HG03060 (cell line): ENCODE data around the gene CDCA3.

ENCODE experiments used
- ATAC-seq: cut with Tn5 transposase; IDR thresholded peaks from one replicate; pipeline ENCODE4 v1.9.1; 2021; ENCODE audit warnings: low read depth, moderate number of reproducible peaks; ENCODE audit not compliant: unreplicated experiment

Gene CDCA3

GRCh38 chr12:6823182-6824084, 27.7 kb downstream of the CDCA3 start:
- ATAC-seq = no peak

- no peak for ATAC-seq
Measured at GRCh38 chr12:6822426-6823135, 28.5 kb downstream of the CDCA3 start.

- ATAC-seq = no peak
Measured at GRCh38 chr12:6821591-6822425, 29.3 kb downstream of the CDCA3 start, which contains the start of gene GPR162. Gene GPR162 (plus strand): TSS chr12:6821821. CDS start chr12:6823899, 2,078 bp downstream.

GRCh38 chr12:6820166-6820565, 30.9 kb downstream of the CDCA3 start:
- no peak for ATAC-seq

GRCh38 chr12:6819106-6820030, 31.7 kb downstream of the CDCA3 start:
- no peak for ATAC-seq

GRCh38 chr12:6818645-6819044, 32.4 kb downstream of the CDCA3 start:
- ATAC-seq = no peak

- no peak for ATAC-seq
Measured at GRCh38 chr12:6818222-6818621, 32.9 kb downstream of the CDCA3 start.

GRCh38 chr12:6817662-6818157, 33.4 kb downstream of the CDCA3 start:
- no peak for ATAC-seq

- ATAC-seq = no peak
Measured at GRCh38 chr12:6817098-6817497, 34.0 kb downstream of the CDCA3 start.

GRCh38 chr12:6816598-6816997, 34.5 kb downstream of the CDCA3 start:
- ATAC-seq = no peak

GRCh38 chr12:6813363-6813762, 37.7 kb downstream of the CDCA3 start:
- no peak for ATAC-seq

- no peak for ATAC-seq
Measured at GRCh38 chr12:6810758-6811157, 40.3 kb downstream of the CDCA3 start.

- ATAC-seq = no peak
Measured at GRCh38 chr12:6809056-6809455, 42.0 kb downstream of the CDCA3 start.

- no peak for ATAC-seq
Measured at GRCh38 chr12:6807170-6807569, 43.9 kb downstream of the CDCA3 start.

- ATAC-seq = no peak
Measured at GRCh38 chr12:6799147-6799546, 51.9 kb downstream of the CDCA3 start.
